Stimulated activated CD4-positive, alpha-beta T cell treated with anti-CD3 and anti-CD28 coated beads, Interleukin-1b, Interleukin-23, amount 100 ng/mL, for 24 hours (primary cell): ENCODE results near the gene ELMO1.
A peak's percentile ranks its signal among the peaks of the same experiment; 100 is the strongest.

ENCODE experiments used
- DNase-seq, 4 experiments: peaks; one replicate each; pipeline ENCODE4 v3.0.0-alpha.2; 2020; ENCODE audit warnings: low read depth in 4 of 4, low spot score in 1 of 4

Gene ELMO1

GRCh38 chr7:37108615-37109014, 340.0 kb downstream of the ELMO1 start:
- no peak for DNase-seq

DNA sequence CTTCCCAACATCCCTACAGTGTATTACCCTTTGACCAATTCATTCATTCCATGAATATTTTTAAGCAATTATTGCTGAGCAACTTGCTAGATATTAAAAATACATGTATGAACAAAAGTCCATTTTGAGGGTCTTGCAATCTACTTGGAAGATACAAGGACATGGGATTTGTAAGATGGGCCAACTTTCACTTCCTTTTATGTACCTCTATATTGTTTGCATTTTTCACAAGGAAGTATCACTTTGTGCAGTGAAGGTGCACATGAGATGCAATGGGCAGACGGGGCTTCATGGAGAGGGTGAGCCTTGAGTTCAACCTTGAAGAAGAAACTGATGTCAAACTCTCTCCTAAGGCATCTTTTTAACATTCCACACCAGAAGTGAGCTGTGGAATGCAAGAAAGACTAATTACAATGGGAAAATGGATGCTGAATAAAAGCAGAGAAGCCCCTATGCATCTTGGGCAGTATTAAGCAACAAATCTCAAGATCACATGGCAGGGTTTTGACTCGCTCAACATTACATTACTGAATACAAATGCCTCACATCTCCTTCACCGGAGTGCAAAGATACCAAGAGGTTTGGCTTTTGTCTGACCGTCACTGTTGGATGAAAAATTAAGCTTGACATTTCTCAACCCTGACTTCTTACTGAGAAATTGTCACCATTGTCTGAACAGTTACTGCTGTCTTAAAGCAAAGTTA, 341.5 kb downstream of the ELMO1 start:
- no peak for DNase-seq

GRCh38 chr7:37105762-37106161, 342.9 kb downstream of the ELMO1 start:
- no peak for DNase-seq

DNA sequence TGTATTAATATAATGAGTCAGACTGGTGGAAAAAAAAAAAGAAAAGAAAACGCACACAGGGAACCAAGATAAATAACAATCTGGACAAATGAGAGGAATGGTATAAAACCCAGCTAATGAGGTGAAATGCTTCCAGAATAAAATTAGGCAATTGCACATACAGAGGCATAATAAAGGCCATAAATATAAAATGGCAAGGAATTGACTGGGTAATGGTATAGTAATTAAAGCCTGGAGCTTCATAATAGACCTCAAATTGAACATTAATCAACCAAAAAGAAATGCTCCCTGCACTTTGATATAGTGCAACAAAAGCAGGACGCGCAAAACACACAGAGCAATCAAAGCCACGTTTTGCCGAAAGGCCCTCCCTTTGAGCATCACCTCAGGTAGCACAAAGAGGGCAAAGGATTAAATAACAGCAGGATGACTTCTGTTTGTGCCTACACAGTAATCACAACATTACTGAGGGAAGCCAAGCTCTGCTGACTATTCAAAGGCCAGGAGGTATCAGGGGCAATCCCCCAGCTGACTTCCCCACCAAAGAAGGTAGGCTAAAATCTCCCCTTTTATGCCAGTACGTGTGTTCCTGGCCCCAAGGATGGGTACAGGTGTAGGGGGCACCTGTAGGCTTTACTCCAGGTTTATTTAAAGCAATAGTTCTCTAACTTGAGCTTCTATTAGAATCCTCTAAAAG, 343.7 kb downstream of the ELMO1 start:
- no peak for DNase-seq

DNA sequence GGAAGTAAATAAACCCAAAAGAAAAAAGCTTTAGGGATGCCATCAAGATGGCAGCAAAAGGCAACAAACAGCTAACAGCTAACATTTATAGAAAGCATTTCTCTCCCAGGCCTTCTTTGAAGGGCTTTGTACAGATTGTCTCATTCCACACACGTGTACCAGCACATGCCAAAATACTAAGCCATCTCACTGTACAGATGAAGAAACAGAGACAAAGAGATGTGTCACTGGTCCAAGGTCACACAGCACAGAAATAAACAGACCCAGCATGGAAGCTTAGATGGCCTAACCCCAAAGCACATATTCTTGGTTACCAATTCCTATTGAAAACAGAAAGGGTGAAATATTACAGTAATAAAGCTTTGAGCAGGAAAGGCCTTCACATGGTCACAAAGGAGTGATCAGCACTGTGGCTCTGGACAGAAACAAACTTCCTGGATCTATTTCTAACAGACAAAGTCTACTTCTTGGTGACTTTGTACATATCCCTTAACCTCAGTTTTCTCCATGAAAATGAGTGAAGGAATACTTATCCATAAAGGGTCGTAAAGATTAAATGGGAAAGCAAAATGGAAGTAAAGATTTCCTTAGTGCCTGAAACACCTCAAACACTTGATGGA, 346.0 kb downstream of the ELMO1 start:
- DNase-seq, result no peak

- DNase-seq, result no peak
These were observed 347.8 kb downstream of the ELMO1 start for GRCh38 chr7:37100735-37101331.

DNA sequence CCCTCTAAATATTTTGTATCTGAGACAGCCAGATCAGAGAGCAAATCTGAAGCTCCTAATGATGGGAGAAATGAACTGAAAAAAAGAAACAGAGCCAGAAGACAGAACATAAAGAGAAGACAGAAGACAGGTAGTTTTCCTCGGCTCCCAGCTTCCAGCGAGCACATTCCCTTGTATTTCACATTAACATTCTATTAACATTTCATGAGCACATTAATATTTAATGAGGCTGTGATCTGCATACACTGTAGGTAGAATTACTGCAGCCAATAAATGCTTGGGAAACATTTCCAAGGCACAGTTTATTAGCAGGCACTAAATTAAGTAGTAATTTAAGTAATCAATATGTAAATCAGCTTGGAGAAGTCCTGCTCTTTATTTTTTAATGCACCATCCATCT, 349.9 kb downstream of the ELMO1 start:
- DNase-seq, result no peak

DNA sequence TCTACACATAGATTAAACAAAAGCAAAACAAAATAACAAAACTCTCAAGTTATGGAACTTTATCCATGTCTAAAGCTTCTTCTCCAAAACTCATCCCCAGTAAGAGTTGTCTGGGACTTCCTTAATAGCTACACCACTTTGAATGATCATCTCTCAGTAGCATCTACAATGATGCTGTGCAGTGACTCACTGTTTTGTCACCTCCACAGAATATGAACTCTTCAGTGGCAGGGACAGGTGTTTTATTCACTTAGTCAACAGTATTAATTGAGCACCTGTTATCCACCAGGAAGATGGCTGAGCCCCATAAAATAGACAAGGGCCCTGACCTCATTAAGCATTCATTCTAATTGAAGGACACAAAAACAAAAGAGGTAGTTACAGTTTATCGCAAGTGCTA, 350.7 kb downstream of the ELMO1 start:
- DNase-seq, result no peak

DNA sequence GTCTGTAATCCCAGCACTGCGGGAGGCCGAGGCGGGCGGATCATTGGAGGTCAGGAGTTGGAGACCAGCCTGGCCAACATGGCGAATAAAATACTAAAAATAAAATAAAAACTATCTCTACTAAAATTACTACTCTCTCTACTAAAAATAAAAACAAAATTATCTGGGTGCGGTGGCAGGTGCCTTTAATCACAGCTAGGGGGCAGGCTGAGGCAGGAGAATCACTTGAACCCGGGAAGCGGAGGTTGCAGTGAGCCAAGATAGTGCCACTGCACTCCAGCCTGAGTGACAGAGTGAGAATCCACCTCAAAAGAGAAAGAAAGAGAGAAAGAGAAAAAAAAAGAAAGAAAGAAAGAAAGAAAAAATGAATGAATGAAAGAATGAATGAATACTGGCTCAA, 351.4 kb downstream of the ELMO1 start:
- no peak for DNase-seq

GRCh38 chr7:37096341-37096740, 352.3 kb downstream of the ELMO1 start:
- no peak for DNase-seq

- DNase-seq, result no peak
These were observed 353.5 kb downstream of the ELMO1 start for GRCh38 chr7:37095122-37095521.

DNA sequence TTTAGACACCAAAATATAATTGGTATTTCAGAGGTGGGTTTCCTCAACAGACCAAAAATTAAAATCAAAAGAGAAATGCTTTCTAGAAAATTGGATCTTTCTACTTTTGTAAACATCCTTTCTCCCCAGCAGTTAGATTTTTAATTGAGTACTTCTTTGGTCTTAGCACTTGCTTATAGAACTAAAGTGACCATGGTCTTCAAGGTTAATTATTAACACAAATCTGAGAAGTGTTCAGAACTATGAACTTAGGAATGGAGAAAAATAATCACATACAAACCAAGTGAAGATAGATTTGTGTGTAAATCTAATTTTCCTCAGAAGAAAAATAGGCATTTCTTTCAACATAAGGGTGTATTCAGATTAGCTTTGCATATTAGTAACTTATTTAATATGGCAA, 355.4 kb downstream of the ELMO1 start:
- no peak for DNase-seq

- no peak for DNase-seq
These were observed 356.1 kb downstream of the ELMO1 start for GRCh38 chr7:37092548-37092947.

- DNase-seq, result no peak
These were observed 358.7 kb downstream of the ELMO1 start for GRCh38 chr7:37089972-37090371.

- DNase-seq, result no peak
These were observed 363.1 kb downstream of the ELMO1 start for GRCh38 chr7:37085600-37085999.

DNA sequence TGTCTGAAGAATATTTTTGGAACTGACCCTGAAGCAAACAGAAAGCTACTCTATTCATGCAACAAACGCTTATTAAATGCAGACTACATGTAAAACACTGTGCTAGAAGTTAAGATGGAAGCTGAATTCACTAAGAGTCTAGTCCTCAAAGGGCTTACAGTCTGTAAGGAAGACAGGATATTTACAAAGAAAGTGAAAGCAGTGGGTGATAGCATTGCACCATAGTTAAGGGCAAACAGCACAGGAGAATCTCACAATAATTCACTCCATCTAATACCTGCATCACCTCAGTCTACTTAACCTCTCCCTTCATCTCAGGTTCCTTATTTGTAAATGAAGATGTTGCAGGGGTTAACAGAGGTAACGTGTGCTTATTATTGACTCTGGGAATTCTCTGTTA, 364.4 kb downstream of the ELMO1 start:
- DNase-seq, result no peak

DNA sequence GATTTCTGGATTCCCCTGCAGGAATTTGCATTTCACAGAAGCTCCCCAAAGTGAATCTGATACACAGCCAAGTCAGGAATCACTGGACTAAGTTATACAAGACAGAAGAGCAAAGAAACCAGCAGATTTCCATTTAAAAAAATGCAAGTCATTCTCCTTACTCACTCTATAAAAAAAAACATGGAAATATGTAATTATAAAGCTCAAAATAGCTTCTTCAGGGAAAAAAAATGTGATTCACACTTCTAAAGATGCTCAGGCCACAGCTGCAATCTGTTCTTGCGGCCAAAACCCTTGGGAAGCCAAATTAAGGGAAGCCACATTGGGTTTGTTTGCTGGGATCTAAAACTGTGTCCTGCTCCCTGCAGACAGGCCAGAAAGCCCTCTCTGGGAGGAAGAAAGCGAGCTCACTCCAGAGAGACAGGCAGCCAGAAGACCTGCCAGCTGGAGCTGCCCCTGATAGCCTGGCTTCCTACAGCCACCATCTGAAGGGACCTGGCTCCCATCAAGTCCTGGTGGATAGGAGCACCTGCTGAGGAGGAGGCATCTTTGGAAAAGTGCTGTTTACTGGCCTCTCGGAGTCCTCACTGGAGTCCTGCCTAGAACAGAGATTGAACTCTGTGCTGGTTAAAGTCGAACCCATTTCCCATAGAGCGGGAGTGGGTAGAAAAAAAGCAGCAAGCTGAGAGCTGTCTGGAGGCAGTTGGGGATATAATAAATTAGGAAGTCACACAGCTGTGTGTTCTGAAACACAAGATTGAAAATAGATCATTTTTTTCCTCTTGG, 365.2 kb downstream of the ELMO1 start:
- DNase-seq, result no peak

DNA sequence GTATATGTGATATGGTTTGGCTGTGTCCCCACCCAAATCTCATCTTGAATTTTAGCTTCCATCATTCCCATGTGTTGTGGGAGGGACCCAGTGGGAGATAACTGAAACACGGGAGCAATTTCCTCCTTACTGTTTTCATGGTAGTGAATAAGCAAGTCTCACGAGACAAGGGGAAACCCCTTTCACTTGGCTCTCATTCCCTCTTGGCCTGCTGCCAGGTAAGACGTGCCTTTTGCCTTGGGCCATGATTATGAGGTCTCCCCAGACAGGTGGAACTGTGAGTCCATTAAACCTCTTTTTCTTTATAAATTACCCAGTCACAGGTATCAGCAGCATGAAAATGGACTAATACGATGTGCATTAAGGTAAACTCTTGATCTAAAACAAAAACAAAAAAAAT, 367.2 kb downstream of the ELMO1 start:
- peak in 3 of 4 experiments; percentile 10 to 31 (median 30) for DNase-seq

GRCh38 chr7:37079420-37079819, 369.2 kb downstream of the ELMO1 start:
- no peak for DNase-seq

DNA sequence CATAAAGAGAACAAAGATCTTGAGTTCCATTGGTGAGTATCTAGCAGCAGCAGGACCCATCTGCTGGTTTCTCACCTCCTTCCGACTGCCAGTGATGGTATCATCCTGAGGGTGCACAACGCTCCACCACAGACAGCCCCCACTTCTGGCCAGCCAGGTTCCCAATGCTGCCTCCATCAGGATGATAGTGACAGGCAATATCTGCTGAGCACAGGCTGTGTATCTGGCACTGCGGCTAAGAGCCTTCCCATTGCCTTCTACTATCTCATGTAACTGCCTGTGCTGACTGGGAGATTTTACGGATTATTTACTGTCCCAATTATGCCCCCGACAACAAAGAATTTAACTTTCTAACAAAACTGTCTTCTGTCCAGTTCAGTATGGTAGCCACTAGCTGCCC, 372.0 kb downstream of the ELMO1 start:
- no peak for DNase-seq

DNA sequence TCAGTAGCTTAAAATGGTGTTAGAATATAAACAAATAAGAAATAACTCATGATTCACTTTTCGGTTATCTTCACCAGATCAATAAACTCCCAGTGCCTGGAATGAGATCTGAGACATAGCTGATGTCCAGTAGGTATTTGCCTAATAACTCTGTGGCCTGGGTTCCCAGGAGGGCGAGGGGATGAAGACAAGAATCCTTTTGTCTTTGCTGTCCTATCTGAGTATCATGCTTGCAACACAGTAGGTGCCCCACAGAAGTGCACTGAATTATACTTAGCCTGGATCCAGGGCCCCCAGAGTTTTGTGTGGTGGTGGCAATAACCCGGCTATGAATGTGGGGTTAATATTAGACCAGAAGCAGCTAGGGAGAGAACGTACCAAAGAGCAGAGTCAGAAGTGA, 374.3 kb downstream of the ELMO1 start:
- DNase-seq, result no peak
